Central memory CD8-positive, alpha-beta T cell (primary cell): ENCODE results near the gene MYO7A.

Experiments used
- ATAC-seq: fragments of 150-1000 bp; cut with Tn5 transposase; replicated peaks from 2 replicates; pipeline ENCODE4 v1.10.0; 2022; ENCODE audit warnings: mild to moderate bottlenecking, moderate FRiP score, moderate number of reproducible peaks; ENCODE audit not compliant: poor library complexity, severe bottlenecking; ENCODE audit errors: extremely low read depth
- DNase-seq, 2 donors: peaks; one replicate each; pipeline ENCODE4 v3.0.0; 2021; ENCODE audit warnings: low spot score in 2 of 2
- H3K27ac Mint-ChIP-seq: one replicate; pipeline ENCODE4 v1.8.0; 2022; ENCODE audit warnings: low read depth, mild to moderate bottlenecking, moderate library complexity, mixed read lengths
- H3K27me3 Mint-ChIP-seq: one replicate; pipeline ENCODE4 v1.8.0; 2022; ENCODE audit warnings: mixed read lengths
- H3K36me3 Mint-ChIP-seq: one replicate; pipeline ENCODE4 v1.8.0; 2022; ENCODE audit warnings: mild to moderate bottlenecking, moderate library complexity, mixed read lengths; ENCODE audit not compliant: insufficient read depth
- H3K4me1 Mint-ChIP-seq: one replicate; pipeline ENCODE4 v1.8.0; 2022; ENCODE audit warnings: mixed read lengths
- H3K4me3 Mint-ChIP-seq: one replicate; pipeline ENCODE4 v1.8.0; 2022; ENCODE audit warnings: mild to moderate bottlenecking, moderate library complexity, mixed read lengths
- H3K9me3 Mint-ChIP-seq: one replicate; pipeline ENCODE4 v1.8.0; 2022; ENCODE audit warnings: mixed read lengths

Gene MYO7A

DNA sequence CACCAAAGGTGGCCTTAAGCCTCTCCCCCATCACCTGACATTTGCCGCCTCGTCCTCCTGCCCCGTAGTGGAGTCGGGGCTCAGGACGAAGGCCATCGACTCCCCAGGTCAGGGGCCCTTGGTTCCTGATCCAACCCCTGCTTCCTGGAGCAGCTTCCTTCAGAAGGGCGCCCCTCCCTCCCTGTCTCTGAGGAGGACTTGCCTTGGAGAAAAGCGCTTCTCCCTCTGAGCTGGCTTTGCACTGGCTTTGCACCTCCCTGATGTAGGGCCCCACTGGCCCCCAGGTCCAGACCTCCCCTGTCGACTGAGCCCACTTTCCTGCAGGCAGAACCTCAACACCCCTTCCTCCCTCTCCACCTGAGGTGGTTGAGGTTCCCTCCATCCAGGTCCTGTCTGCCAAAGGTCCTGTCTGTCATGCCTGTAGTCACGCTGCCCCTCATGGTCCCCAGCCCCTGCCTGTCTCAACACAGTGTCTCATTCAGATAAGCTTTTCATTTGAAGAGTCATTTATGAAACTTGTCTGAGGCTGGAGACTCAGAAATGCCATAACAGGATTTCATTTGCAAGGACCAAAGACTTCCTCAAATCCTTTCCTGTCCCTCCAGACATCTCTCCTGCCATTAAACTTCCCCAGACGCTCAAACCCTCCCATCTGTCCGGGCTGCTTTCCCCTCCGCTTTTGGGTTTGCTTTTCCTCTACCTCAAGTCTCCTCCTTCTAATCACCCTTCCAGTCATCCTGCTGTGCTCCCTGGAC is 78.4 kb downstream of the MYO7A start:
- no peak overlapping the region for H3K4me3 Mint-ChIP-seq
- no peaks in the 10 kb centered on the region for H3K27me3 Mint-ChIP-seq
- H3K36me3 Mint-ChIP-seq: no peaks in the 10 kb centered on the region
- no peaks in the 10 kb centered on the region for H3K9me3 Mint-ChIP-seq
- DNase-seq (no peak), ATAC-seq (no peak)
- H3K27ac Mint-ChIP-seq: no peak overlapping the region
- no peaks in the 10 kb centered on the region for H3K4me1 Mint-ChIP-seq

DNA sequence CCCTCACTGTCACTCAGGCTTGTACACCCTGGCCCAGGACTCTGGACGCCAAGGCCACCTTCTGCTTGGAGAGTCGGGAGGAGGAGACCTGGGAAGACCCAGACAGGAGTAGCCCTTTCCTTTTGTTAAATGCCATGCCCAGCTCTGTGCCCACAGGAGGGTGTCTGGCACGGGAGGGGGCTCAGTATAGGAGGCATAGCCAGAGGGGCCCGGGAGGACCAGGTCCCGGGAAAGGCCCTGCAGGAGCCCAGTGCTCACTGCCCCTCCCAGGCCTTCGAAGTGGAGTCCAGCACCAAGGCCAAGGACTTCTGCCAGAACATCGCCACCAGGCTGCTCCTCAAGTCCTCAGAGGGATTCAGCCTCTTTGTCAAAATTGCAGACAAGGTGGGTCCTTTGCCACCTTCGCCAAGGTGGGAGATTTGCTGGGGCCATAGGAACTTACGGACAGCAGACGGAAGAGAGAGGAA is 79.0 kb downstream of the MYO7A start:
- H3K27me3 Mint-ChIP-seq: no peaks in the 10 kb centered on the region
- no peaks in the 10 kb centered on the region for H3K36me3 Mint-ChIP-seq
- H3K4me1 Mint-ChIP-seq: no peaks in the 10 kb centered on the region
- H3K9me3 Mint-ChIP-seq: no peaks in the 10 kb centered on the region
- no peak overlapping the region for H3K4me3 Mint-ChIP-seq
- no peak for ATAC-seq
- no peak for DNase-seq
- no peak overlapping the region for H3K27ac Mint-ChIP-seq

DNA sequence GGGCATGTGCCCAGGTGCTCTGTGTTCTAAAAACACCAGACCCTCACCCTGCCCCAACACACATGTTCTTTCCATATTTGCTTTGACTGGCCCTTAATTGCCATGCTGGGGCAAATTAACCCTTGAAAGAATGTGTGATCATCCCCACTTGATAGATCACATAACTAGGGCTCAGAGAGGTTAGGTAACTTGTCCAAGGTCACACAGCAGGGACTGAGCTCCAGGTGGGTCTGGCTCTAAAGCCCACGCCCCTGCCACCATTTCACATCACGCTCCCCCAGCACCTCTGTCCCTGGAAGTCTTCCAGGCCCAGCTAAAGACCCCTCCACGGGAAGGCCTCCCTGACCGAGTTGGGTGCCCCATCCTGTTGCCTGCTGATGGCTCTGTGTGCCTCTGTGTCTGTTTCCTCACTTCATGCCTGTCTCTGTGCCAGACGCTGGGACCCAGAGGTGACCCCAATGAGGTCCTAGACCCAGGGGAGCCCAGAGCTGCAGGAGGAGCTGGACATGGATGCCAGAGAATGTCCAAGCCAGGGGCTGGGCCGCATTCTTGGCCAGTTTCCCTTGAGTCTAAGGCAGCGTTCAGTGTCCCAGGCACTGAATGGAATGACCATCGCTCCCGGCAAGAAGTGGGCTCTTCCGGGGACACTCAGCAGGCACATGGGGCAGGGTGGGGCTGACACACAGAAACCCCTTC is 79.7 kb downstream of the MYO7A start:
- no peaks in the 10 kb centered on the region for H3K9me3 Mint-ChIP-seq

DNA sequence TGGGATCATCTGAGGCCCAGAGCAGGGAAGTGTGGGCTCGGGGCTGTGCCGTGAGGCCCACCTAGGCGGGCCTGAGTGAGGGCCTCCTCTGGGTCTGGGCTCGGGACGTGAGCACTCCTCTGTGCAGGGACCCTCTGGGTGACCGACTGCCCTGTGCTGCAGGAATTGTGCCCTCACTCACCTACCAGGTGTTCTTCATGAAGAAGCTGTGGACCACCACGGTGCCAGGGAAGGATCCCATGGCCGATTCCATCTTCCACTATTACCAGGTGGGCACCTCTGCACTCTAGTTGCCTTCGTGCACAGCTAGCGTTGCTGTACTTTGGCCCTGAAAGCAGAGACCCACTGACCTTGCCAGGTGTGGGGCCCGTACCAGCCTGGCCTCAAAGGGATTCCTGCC is 80.5 kb downstream of the MYO7A start:
- H3K27ac Mint-ChIP-seq: no peak overlapping the region
- DNase-seq (no peak), ATAC-seq (no peak)
- H3K4me3 Mint-ChIP-seq: no peak overlapping the region
- no peaks in the 10 kb centered on the region for H3K4me1 Mint-ChIP-seq
- no peaks in the 10 kb centered on the region for H3K36me3 Mint-ChIP-seq
- H3K27me3 Mint-ChIP-seq: no peaks in the 10 kb centered on the region
- no peaks in the 10 kb centered on the region for H3K9me3 Mint-ChIP-seq

More for the DNA sequence above, 79.7 kb downstream of the MYO7A start:
- Mint-ChIP-seq H3K4me3 (no peak overlapping the region), H3K36me3 (no peaks in the 10 kb centered on the region), H3K27me3 (no peaks in the 10 kb centered on the region), H3K4me1 (no peaks in the 10 kb centered on the region), H3K27ac (no peak overlapping the region)
- ATAC-seq (no peak), DNase-seq (no peak)

DNA sequence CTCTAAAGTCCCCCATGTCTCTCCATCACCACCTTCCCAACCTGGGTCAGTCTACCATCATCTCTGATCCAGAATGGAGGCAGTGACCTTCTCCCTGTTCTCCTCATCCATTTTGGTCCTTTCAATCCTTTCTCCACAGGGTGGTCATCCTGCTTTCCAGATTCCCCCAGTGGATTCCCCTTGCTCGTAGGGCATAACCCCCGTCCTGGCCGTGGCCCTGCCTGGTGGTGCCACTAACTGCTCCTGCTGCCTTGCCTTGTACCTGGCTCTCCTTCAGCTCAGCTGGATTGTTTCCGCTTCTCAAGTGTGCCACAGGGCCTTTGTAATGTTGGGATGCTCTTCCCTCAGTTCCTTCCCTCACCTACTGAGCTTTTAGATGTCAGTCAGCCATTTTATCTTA is 81.6 kb downstream of the MYO7A start:
- Mint-ChIP-seq H3K4me3 (no peak overlapping the region), H3K9me3 (no peaks in the 10 kb centered on the region), H3K36me3 (no peaks in the 10 kb centered on the region), H3K4me1 (no peaks in the 10 kb centered on the region), H3K27me3 (no peaks in the 10 kb centered on the region), H3K27ac (no peak overlapping the region)
- ATAC-seq (no peak), DNase-seq (no peak)

DNA sequence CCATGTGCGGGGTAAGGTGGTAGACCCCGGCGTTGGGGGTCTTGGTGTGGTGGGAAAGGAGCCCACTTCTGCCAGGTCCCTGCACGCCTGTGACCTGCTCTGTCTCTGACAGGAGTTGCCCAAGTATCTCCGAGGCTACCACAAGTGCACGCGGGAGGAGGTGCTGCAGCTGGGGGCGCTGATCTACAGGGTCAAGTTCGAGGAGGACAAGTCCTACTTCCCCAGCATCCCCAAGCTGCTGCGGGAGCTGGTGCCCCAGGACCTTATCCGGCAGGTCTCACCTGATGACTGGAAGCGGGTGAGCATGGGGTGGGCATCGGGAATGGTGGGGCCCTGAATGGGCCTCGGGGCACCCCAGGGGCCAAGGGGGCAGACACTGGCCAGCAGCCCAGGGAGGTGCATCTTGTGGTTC is 83.0 kb downstream of the MYO7A start:
- no peak overlapping the region for H3K27ac Mint-ChIP-seq
- no peaks in the 10 kb centered on the region for H3K9me3 Mint-ChIP-seq
- no peaks in the 10 kb centered on the region for H3K4me1 Mint-ChIP-seq
- ATAC-seq (no peak), DNase-seq (no peak)
- no peaks in the 10 kb centered on the region for H3K36me3 Mint-ChIP-seq
- H3K4me3 Mint-ChIP-seq: no peak overlapping the region
- no peaks in the 10 kb centered on the region for H3K27me3 Mint-ChIP-seq

DNA sequence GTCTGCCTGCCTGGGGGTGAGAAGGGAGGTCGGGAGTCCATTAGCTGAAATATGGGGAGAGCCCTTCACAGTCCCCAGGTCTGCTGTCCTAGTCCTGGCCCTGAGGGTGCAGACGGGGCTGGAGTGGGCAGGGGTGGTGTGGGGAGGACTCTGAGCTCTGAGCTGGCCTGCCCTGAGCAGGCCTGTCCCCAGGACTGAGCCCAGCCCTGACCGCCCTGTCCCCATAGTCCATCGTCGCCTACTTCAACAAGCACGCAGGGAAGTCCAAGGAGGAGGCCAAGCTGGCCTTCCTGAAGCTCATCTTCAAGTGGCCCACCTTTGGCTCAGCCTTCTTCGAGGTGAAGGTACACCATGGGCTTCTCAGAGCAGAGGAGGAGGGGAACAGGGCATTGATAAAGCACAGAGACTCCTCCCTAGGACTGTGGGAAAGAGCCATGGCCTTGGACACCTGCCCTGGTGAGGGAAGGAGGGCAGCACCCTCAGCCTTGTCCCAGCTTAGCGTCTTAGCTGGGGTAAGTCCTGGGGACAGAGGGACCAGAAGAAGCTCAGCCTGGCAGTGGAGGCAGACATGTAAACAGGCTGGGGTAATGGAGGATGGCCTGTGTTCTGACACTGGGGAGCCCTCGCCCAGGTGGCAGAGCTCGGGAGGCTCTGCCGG is 83.7 kb downstream of the MYO7A start:
- no peak for DNase-seq
- H3K4me1 Mint-ChIP-seq: no peaks in the 10 kb centered on the region
- no peaks in the 10 kb centered on the region for H3K9me3 Mint-ChIP-seq
- no peak overlapping the region for H3K27ac Mint-ChIP-seq
- H3K36me3 Mint-ChIP-seq: no peaks in the 10 kb centered on the region
- H3K4me3 Mint-ChIP-seq: no peak overlapping the region
- peaks cover 7% of the 10 kb centered on the region for H3K27me3 Mint-ChIP-seq
- ATAC-seq: no peak

DNA sequence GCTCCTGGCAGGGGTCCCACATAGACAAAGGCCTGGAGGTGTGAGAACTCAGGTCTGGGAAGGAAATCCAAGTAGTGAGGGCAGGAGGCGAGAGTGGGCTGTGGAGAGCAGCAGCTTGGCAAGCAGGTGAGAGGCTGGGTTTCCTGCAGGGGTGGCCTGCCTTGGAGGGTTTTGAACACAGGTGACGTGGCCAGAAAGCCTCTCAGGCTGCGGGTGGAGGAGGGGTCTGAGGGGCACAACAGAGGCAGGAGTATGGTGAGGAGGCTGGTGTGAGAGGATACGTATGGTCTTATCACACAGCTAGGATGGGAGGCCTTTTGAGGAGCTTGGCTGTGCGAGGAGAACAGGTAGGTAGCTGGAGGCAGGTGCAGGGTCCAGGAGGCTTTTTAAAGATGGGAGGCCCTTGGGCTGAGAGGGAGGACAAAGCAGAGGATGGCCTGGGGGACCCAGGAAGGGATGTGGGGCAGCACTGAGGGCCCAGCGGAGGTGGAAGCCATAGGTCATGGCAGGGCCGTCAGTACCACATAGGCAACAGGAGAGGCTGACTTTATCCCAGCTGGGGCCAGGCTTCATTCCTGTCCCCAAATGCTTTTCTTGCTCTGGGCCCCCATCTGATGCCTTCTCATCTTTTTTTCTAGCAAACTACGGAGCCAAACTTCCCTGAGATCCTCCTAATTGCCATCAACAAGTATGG is 84.4 kb downstream of the MYO7A start:
- no peaks in the 10 kb centered on the region for H3K4me1 Mint-ChIP-seq
- no peak overlapping the region for H3K4me3 Mint-ChIP-seq
- no peaks in the 10 kb centered on the region for H3K36me3 Mint-ChIP-seq
- DNase-seq (no peak), ATAC-seq (no peak)
- H3K27me3 Mint-ChIP-seq: peaks cover 8% of the 10 kb centered on the region
- no peaks in the 10 kb centered on the region for H3K9me3 Mint-ChIP-seq
- no peak overlapping the region for H3K27ac Mint-ChIP-seq

DNA sequence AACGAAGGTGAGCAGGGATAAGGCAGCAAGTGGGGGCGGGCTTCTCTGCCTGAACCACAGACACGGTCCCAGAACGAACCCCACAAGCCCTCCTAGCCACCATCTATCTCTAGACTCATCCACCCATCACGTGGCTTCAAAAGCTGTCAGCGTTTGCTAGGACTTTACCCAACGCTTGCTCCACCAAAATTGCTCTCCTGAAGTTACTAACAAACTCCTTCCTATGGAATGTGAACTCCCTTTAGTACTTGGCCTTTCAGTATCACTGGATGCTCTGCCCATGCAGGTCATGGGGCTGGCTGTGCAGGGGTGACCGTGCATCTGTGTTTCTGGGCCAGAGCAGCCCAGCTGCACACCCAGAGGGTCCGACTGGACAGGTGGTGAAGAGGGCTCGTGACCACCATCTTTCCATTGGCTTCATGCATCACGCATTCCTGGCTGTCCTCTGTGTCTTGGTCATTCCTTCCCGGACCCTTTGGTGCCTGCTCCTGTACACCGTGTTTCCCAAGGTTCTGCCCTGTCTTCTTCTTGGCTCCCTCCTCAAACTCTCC is 85.1 kb downstream of the MYO7A start:
- ATAC-seq (no peak), DNase-seq (no peak)
- no peaks in the 10 kb centered on the region for H3K9me3 Mint-ChIP-seq
- no peak overlapping the region for H3K27ac Mint-ChIP-seq
- peaks cover 8% of the 10 kb centered on the region for H3K27me3 Mint-ChIP-seq
- H3K36me3 Mint-ChIP-seq: no peaks in the 10 kb centered on the region
- no peaks in the 10 kb centered on the region for H3K4me1 Mint-ChIP-seq
- H3K4me3 Mint-ChIP-seq: no peak overlapping the region

DNA sequence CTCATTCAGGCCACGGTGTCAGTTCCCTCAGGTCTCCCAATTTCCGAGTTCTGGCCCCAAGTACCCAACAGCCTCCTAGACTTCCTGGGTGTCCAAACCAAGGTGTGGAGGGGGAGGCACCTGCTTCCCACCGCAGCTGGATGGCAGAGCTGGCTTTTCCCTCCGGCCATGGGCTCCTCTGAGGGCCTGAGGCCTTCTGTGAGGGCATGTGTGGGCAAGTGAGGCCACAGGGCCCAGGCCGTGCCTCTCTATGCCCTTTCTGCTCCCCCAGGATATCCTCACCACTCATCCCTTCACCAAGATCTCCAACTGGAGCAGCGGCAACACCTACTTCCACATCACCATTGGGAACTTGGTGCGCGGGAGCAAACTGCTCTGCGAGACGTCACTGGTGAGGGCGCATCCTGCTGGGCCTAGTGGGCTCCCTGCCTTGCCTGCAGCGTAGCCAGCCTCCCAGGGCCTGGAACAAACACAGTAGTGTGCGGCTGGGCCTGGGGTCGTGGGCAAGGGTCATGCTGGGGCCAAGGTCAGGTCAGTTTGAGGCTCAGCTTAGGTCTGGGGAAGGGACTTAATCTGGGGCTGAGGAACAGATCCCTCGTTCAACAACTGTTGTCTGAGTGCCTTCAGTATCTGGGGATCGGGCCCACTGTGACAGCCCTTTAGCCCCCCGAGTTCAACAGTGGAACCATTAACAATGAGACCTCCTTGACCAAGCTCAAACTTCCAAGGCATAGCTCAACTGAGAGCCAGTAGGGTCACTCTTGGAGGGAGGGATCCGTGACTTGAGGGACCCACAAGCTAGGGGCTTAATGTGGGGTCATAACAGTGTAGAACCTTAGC is 85.8 kb downstream of the MYO7A start:
- Mint-ChIP-seq H3K27ac (no peak overlapping the region), H3K4me1 (no peaks in the 10 kb centered on the region), H3K36me3 (no peaks in the 10 kb centered on the region), H3K4me3 (no peak overlapping the region), H3K9me3 (no peaks in the 10 kb centered on the region), H3K27me3 (peaks cover 8% of the 10 kb centered on the region)
- ATAC-seq (no peak), DNase-seq (no peak)

DNA sequence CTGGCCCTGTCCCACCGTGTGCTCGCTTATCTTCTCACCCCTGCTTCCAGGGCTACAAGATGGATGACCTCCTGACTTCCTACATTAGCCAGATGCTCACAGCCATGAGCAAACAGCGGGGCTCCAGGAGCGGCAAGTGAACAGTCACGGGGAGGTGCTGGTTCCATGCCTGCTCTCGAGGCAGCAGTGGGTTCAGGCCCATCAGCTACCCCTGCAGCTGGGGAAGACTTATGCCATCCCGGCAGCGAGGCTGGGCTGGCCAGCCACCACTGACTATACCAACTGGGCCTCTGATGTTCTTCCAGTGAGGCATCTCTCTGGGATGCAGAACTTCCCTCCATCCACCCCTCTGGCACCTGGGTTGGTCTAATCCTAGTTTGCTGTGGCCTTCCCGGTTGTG is 86.5 kb downstream of the MYO7A start:
- DNase-seq (no peak), ATAC-seq (no peak)
- Mint-ChIP-seq H3K9me3 (no peaks in the 10 kb centered on the region), H3K27me3 (peaks cover 8% of the 10 kb centered on the region), H3K4me1 (no peaks in the 10 kb centered on the region), H3K27ac (no peak overlapping the region), H3K36me3 (no peaks in the 10 kb centered on the region), H3K4me3 (no peak overlapping the region)

DNA sequence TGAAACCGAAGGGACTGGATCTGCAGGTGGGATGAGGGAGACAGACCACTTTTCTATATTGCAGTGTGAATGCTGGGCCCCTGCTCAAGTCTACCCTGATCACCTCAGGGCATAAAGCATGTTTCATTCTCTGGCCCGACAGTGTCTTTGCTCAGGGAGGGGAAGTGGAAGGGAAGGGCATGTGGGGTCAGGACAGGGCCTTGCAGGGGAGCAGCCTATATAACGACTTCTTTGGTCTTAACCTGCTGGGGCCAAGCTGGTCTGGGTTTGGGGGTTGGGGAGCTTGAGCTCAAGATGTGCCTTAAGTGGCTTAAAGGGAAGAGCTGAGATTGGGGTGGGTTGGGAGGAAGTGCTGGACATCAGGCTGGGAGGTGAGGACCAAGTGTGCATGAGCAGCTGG is 87.1 kb downstream of the MYO7A start:
- no peak for ATAC-seq
- peaks cover 13% of the 10 kb centered on the region for H3K27me3 Mint-ChIP-seq
- H3K9me3 Mint-ChIP-seq: no peaks in the 10 kb centered on the region
- no peaks in the 10 kb centered on the region for H3K4me1 Mint-ChIP-seq
- no peak for DNase-seq
- H3K4me3 Mint-ChIP-seq: no peak overlapping the region
- no peaks in the 10 kb centered on the region for H3K36me3 Mint-ChIP-seq
- no peak overlapping the region for H3K27ac Mint-ChIP-seq
